HCT116 (cell line): Measurements from ENCODE around the gene PPIH. TPM values are rescaled to one million over a fixed set of nuclear protein-coding genes. Genes with fewer than 3 reads are reported as not detected.
"Not testable (repeated sequence)": the region's sequence is repeated elsewhere in the genome, so short reads cannot be mapped to it uniquely, and the experiment has no call there.

Source experiments
- ATAC-seq: fragments of 200-7000 bp; cut with Tn5 transposase; 2 replicates; pipeline ENCODE4 v1.9.1; 2020; ENCODE audit warnings: mild to moderate bottlenecking, moderate library complexity
- BruUV-seq: library from RNA; stranded (reverse); fragments of 400-500 nt; replicated peaks from 2 replicates; lab custom pipeline; 2021; lab: Mats Ljungman, UMichigan
- CTCF ChIA-PET: fragments of 300-600 bp; sonication (Branson Sonifier 250); formaldehyde crosslinking; loops from one replicate; lab custom pipeline; 2021; ENCODE audit warnings: antibody characterized with exemption; lab: Charles Lee
- POLR2A ChIA-PET: fragments of 300-600, 350-600 bp; sonication (Branson Sonifier 250); formaldehyde crosslinking; loops from one replicate; lab custom pipeline; 2021; ENCODE audit warnings: antibody characterized with exemption; lab: Charles Lee
- RAD21 ChIA-PET, 2 experiments: fragments of 300-600 bp; sonication (Branson Sonifier 250); formaldehyde crosslinking; loops; one replicate each; lab custom pipeline; 2023; ENCODE audit warnings: low total read pairs in 2 of 2; ENCODE audit not compliant: uncharacterized antibody in 2 of 2, unreplicated experiment in 2 of 2, low non-redundant PET in 1 of 2; lab: Charles Lee
- DNase-seq: peaks from one replicate; pipeline ENCODE4 v3.0.0-alpha.2; 2010; ENCODE audit warnings: low read depth, low spot score
- H2AFZ ChIP-seq: fragments of 200-600 bp; shearing (Covaris generic), sonication (generic); 2 replicates; pipeline ENCODE4 v1.6.1; 2017; ENCODE audit warnings: low read depth, mixed run types, mixed read lengths, antibody characterized with exemption, low read length; ENCODE audit not compliant: poor library complexity, severe bottlenecking
- H3K27ac ChIP-seq: 2 replicates; pipeline ENCODE4 v1.5.1; 2012; ENCODE audit warnings: low read depth, low read length
- H3K27me3 ChIP-seq: fragments of 200-600 bp; sonication (generic); 2 replicates; pipeline ENCODE4 v1.6.1; 2016; ENCODE audit warnings: mixed run types, low read length, mixed read lengths; ENCODE audit not compliant: insufficient read depth
- H3K36me3 ChIP-seq, 2 experiments: fragments of 200-500 bp in 1 of 2; fragments of 200-600 bp in 1 of 2; sonication (Bioruptor generic) in 1 of 2; sonication (generic) in 1 of 2; 2 replicates each; pipeline versions ENCODE4 v1.5.1 to v1.6.1; 2014 to 2016; ENCODE audit warnings: low read length in 2 of 2, inconsistent platforms in 1 of 2, mixed read lengths in 1 of 2, mixed run types in 1 of 2; ENCODE audit not compliant: insufficient read depth in 2 of 2, control insufficient read depth in 1 of 2
- H3K4me1 ChIP-seq, 2 experiments: fragments of 200-600 bp in 1 of 2; sonication (generic) in 1 of 2; 2 replicates each; pipeline versions ENCODE4 v1.5.1 to v1.6.1; 2012 to 2017; ENCODE audit warnings: low read length in 2 of 2, inconsistent platforms in 1 of 2, mild to moderate bottlenecking in 1 of 2, mixed read lengths in 1 of 2, mixed run types in 1 of 2, moderate library complexity in 1 of 2; ENCODE audit not compliant: insufficient read depth in 2 of 2, control insufficient read depth in 1 of 2
- H3K4me2 ChIP-seq: fragments of 200-600 bp; sonication (generic); 2 replicates; pipeline ENCODE4 v1.6.1; 2017; ENCODE audit warnings: mixed run types, low read length, mixed read lengths
- H3K4me3 ChIP-seq, 2 experiments: fragments of 200-600 bp in 1 of 2; sonication (generic) in 1 of 2; replicated peaks in 1 of 2; 2 replicates each; pipeline ENCODE4 v1.5.1; 2011 to 2016; ENCODE audit warnings: low read length in 2 of 2, control low read depth in 1 of 2, low read depth in 1 of 2, mild to moderate bottlenecking in 1 of 2, mixed read lengths in 1 of 2, mixed run types in 1 of 2
- H3K79me2 ChIP-seq: fragments of 200-600 bp; sonication (generic); 2 replicates; pipeline ENCODE4 v1.6.1; 2017; ENCODE audit warnings: mild to moderate bottlenecking, mixed run types, low read length, moderate library complexity, mixed read lengths; ENCODE audit not compliant: insufficient read depth
- H3K9ac ChIP-seq: fragments of 200-600 bp; sonication (generic); 2 replicates; pipeline ENCODE4 v1.6.1; 2016; ENCODE audit warnings: low read length, mixed read lengths
- H3K9me2 ChIP-seq: fragments of 200-600 bp; sonication (generic), shearing (Covaris generic); 2 replicates; pipeline ENCODE4 v1.6.1; 2017; ENCODE audit warnings: mixed run types, mild to moderate bottlenecking, moderate library complexity; ENCODE audit not compliant: insufficient read depth
- H3K9me3 ChIP-seq, 2 experiments: fragments of 200-500 bp in 1 of 2; fragments of 200-600 bp in 1 of 2; sonication (Bioruptor generic) in 1 of 2; sonication (generic) in 1 of 2; 2 replicates each; pipeline ENCODE4 v1.6.1; 2014 to 2017; ENCODE audit warnings: low read length in 2 of 2, mixed read lengths in 2 of 2, inconsistent platforms in 1 of 2, low read depth in 1 of 2, mild to moderate bottlenecking in 1 of 2, mixed run types in 1 of 2, moderate library complexity in 1 of 2; ENCODE audit not compliant: control insufficient read depth in 1 of 2, insufficient read depth in 1 of 2
- H4K20me1 ChIP-seq: fragments of 200-600 bp; sonication (generic), shearing (Covaris generic); 2 replicates; pipeline ENCODE4 v1.6.1; 2017; ENCODE audit warnings: mixed run types, mild to moderate bottlenecking, moderate library complexity; ENCODE audit not compliant: insufficient read depth
- ELF1 ChIP-seq: IDR thresholded peaks from 2 replicates; pipeline ENCODE4 v1.6.1; 2012; ENCODE audit warnings: low read depth, borderline replicate concordance
- SIN3A ChIP-seq: IDR thresholded peaks from 2 replicates; pipeline ENCODE4 v1.6.1; 2012; ENCODE audit warnings: low read depth
- intact Hi-C: fragments of 100-400 bp; cut with micrococcal nuclease; formaldehyde crosslinking; loops from 2 replicates; pipeline ENCODE4 v1.10.0; 2022
- total RNA-seq: library from RNA; stranded (reverse); gene quantifications from one replicate; pipeline ENCODE4 v1.2.1, GENCODE V29; 2021; ENCODE audit not compliant: unreplicated experiment

The PPIH gene
- total RNA-seq, 1 experiment from 2014 or later = 100 TPM

DNA sequence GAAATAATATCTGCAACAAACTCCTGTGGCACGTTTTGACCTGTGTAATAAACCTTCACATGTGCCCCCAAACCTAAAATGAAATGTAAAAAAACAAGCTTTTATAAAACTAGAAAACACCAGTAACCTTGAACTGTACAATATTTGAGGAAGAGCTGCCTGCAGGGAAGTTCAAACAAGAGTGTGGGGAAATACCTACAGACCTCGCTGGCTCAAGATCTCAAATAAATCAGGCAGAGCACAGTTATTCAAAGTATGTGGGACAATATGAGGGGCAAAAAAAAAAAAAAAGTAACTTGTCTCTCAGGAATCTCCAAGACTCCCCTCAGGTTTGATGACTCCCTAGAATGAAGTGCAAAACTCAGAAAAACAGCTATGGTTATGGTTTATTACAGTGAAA, 37.9 kb upstream of the PPIH start (continued):
- TF ChIP-seq ELF1 (no peak), SIN3A (no peak)

DNA sequence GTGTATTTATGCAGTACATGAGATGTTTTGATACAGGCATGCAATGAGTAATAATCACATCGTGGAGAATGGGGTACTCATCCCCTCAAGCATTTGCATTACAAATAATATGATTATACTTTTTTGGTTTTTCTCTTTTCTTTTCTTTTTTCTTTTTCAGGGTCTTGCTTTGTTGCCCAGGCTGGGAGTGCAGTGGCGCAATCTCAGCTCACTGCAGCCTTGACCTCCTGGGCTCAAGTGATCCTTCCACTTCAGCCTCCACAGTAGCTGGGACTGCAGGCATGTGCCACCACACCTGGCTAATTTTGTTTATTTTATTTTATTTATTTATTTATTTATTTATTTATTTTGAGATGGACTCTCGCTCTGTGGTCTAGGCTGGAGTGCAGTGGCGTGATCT, 37.0 kb upstream of the PPIH start:
- CTCF ChIA-PET, RAD21 ChIA-PET: not testable (repeated sequence)

DNA sequence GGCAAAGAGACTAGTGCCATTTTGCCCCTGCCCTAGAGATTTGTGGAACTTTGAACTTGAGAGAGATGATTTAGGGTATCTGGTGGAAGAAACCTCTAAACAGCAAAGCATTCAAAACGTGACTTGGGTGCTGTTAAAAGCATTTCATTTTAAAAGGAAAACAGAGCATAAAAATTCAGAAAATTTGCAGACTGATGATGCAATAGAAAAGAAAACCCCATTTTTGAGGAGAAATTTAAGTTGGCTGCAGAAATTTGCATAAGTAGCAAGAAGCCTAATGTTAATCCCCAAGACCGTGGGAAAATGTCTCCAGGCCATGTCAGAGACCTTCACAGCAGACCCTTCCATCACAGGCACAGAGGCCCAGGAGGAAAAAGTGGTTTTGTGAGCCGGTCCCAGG, 31.0 kb upstream of the PPIH start:
- ATAC-seq, POLR2A ChIA-PET, CTCF ChIA-PET: not testable (repeated sequence)

More for the DNA sequence above, 37.0 kb upstream of the PPIH start:
- H2AFZ ChIP-seq, H3K79me2 ChIP-seq, H3K9me2 ChIP-seq, H4K20me1 ChIP-seq, H3K36me3 ChIP-seq, H3K27me3 ChIP-seq, H3K9ac ChIP-seq, H3K4me1 ChIP-seq, intact Hi-C loops, BruUV-seq, ATAC-seq, H3K4me2 ChIP-seq, H3K9me3 ChIP-seq, H3K27ac ChIP-seq, POLR2A ChIA-PET, H3K4me3 ChIP-seq, DNase-seq: not testable (repeated sequence)

More for the DNA sequence above, 31.0 kb upstream of the PPIH start:
- H3K4me3 ChIP-seq, H3K9ac ChIP-seq, DNase-seq, H3K36me3 ChIP-seq, H3K4me2 ChIP-seq, H3K9me2 ChIP-seq, H3K27me3 ChIP-seq, H3K4me1 ChIP-seq, H2AFZ ChIP-seq, H3K9me3 ChIP-seq, H4K20me1 ChIP-seq, H3K79me2 ChIP-seq, intact Hi-C loops, H3K27ac ChIP-seq, RAD21 ChIA-PET, BruUV-seq: not testable (repeated sequence)
